AG20443 (cell line): ENCODE measurements around the gene NLRX1.
A peak's percentile ranks its signal among the peaks of the same experiment; 100 is the strongest.
"Not testable (repeated sequence)": the region's sequence is repeated elsewhere in the genome, so short reads cannot be mapped to it uniquely, and the experiment has no call there.

Experiments used
- DNase-seq: peaks from one replicate; pipeline ENCODE4 v3.0.0; 2012; ENCODE audit warnings: low spot score, mixed read lengths

NLRX1 gene

GRCh38 chr11:119168471-119169281, at the start of gene NLRX1:
TSS of gene NLRX1 (plus strand) at chr11:119168725. CDS start at chr11:119171404, 2,679 bp downstream.
- DNase-seq: peak; percentile 98

- no peak for DNase-seq
Measured at GRCh38 chr11:119118946-119119345, 49.6 kb upstream of the NLRX1 start.

GRCh38 chr11:119120639-119121007, 47.9 kb upstream of the NLRX1 start:
- DNase-seq: peak; percentile 32

GRCh38 chr11:119121008-119121810, 47.3 kb upstream of the NLRX1 start, which contains the start of gene HINFP:
TSS of gene HINFP (plus strand) at chr11:119121580. CDS start at chr11:119126945, 5,365 bp downstream.
- DNase-seq: peak; percentile 100

- DNase-seq: no peak
Measured at GRCh38 chr11:119121811-119122124, 46.8 kb upstream of the NLRX1 start.

- no peak for DNase-seq
Measured at GRCh38 chr11:119125821-119126220, 42.7 kb upstream of the NLRX1 start.

GRCh38 chr11:119126675-119127268, 41.8 kb upstream of the NLRX1 start:
- DNase-seq: no peak

- DNase-seq: no peak
Measured at GRCh38 chr11:119130662-119131061, 37.9 kb upstream of the NLRX1 start.

GRCh38 chr11:119134389-119134978, 34.0 kb upstream of the NLRX1 start:
- DNase-seq: peak; percentile 54

- DNase-seq: not testable (repeated sequence)
Measured at GRCh38 chr11:119139276-119139675, 29.2 kb upstream of the NLRX1 start.

- DNase-seq: peak; percentile 90
Measured at GRCh38 chr11:119144825-119145486, 23.6 kb upstream of the NLRX1 start.

- no peak for DNase-seq
Measured at GRCh38 chr11:119145551-119145950, 23.0 kb upstream of the NLRX1 start.

- no peak for DNase-seq
Measured at GRCh38 chr11:119147604-119148333, 20.8 kb upstream of the NLRX1 start.

- no peak for DNase-seq
Measured at GRCh38 chr11:119148720-119149017, 19.9 kb upstream of the NLRX1 start.

GRCh38 chr11:119149018-119149785, 19.3 kb upstream of the NLRX1 start, which contains the start of gene ABCG4:
TSS of gene ABCG4 (plus strand) at chr11:119149052. CDS start at chr11:119149966, 914 bp downstream.
- DNase-seq: peak; percentile 47

- DNase-seq: no peak
Measured at GRCh38 chr11:119149786-119150275, 18.7 kb upstream of the NLRX1 start.

GRCh38 chr11:119152043-119152442, 16.5 kb upstream of the NLRX1 start:
- no peak for DNase-seq

GRCh38 chr11:119152604-119153003, 15.9 kb upstream of the NLRX1 start:
- no peak for DNase-seq

GRCh38 chr11:119153049-119153818, 15.3 kb upstream of the NLRX1 start:
- no peak for DNase-seq
